ENCODE results near the gene KRT79.

GRCh38 chr12:52777566-52777965 is 56.5 kb downstream of the KRT79 start:
- no peak for TF ChIP-seq CTCF (IDR thresholded peaks at IDR 0.05)
- no peak for TF ChIP-seq EP300 (IDR thresholded peaks at IDR 0.05; ENCODE audit: low read depth)
- TF ChIP-seq POLR2A (IDR thresholded peaks at IDR 0.05): no peak
